ENCODE results near the gene OR13G1.
"Not testable (repeated sequence)": the region's sequence is repeated elsewhere in the genome, so short reads cannot be mapped to it uniquely, and the experiment has no call there.

The OR13G1 gene, protein sequence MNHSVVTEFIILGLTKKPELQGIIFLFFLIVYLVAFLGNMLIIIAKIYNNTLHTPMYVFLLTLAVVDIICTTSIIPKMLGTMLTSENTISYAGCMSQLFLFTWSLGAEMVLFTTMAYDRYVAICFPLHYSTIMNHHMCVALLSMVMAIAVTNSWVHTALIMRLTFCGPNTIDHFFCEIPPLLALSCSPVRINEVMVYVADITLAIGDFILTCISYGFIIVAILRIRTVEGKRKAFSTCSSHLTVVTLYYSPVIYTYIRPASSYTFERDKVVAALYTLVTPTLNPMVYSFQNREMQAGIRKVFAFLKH

DNA sequence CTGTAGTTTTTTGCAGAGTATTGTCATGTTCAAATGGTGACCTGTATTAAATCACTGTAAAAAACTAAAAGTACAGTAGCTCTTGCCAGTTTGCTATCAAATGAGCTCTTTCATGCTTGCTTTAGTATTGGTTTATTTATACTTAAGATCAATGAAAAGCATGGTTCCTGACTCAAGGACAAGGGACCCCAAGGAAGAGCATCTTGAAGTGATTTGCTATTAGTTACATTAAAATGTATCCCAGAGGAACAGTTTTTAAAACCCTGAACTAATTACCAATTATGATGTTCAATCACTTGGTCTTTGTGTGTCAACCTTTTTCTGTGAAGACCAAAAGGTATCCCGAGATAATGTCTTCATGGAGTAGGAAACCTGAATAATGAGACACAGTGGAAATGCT lies at the start of gene OR13G1:
TSS of gene OR13G1 (minus strand) at position 101 of the 400 bp plus-strand sequence. CDS start 6,698 bp downstream, outside the sequence.
- no peaks in the 10 kb centered on the region for H3K4me1 ChIP-seq (ENCODE audit: low read depth, poor library complexity, severe bottlenecking)
- no peaks in the 10 kb centered on the region for H3K79me2 ChIP-seq (ENCODE audit: insufficient read depth, low read depth)
- no peak within 1 kb of the TSS for H2AFZ ChIP-seq (ENCODE audit: low read depth)
- H3K9ac ChIP-seq: no peak within 1 kb of the TSS
- H3K27ac ChIP-seq: no peak within 1 kb of the TSS
- no peaks in the 10 kb centered on the region for H3K27me3 ChIP-seq (ENCODE audit: insufficient read depth, low read depth)
- H3K4me3 ChIP-seq (IDR thresholded peaks at IDR 0.05; ENCODE audit: insufficient read depth, low read depth, low read length): no peak within 1 kb of the TSS
- TF ChIP-seq, protein P1, sequence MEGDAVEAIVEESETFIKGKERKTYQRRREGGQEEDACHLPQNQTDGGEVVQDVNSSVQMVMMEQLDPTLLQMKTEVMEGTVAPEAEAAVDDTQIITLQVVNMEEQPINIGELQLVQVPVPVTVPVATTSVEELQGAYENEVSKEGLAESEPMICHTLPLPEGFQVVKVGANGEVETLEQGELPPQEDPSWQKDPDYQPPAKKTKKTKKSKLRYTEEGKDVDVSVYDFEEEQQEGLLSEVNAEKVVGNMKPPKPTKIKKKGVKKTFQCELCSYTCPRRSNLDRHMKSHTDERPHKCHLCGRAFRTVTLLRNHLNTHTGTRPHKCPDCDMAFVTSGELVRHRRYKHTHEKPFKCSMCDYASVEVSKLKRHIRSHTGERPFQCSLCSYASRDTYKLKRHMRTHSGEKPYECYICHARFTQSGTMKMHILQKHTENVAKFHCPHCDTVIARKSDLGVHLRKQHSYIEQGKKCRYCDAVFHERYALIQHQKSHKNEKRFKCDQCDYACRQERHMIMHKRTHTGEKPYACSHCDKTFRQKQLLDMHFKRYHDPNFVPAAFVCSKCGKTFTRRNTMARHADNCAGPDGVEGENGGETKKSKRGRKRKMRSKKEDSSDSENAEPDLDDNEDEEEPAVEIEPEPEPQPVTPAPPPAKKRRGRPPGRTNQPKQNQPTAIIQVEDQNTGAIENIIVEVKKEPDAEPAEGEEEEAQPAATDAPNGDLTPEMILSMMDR (conservative IDR thresholded peaks at IDR 0.05; ENCODE audit: low read depth, low read length): no peak
- H3K4me2 ChIP-seq: no peak within 1 kb of the TSS
- H3K36me3 ChIP-seq (ENCODE audit: insufficient read depth): no peaks in the 10 kb centered on the region
- no peaks in the 10 kb centered on the region for H4K20me1 ChIP-seq (ENCODE audit: insufficient read depth)

DNA sequence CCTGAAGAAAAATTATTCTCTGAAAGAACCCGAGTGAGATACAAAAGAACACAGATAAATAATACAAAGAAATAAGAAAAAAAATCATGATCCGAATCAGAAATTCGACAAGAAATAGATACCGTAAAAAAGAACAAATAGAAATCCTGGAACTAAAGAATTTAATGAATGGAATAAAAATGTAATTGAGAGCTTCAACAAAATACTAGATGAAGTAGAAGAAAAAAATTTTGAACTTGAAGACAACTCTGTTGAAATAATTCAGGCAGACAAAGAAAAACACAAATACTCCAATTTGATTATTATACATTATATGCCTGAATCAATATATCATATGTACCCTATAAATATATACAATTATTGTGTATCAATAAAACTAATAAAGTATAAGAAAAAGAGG lies 41.7 kb upstream of the OR13G1 start:
- H2AFZ ChIP-seq (ENCODE audit: low read depth): no peak overlapping the region
- no peak overlapping the region for H3K4me2 ChIP-seq
- H3K4me1 ChIP-seq (ENCODE audit: low read depth, poor library complexity, severe bottlenecking): no peaks in the 10 kb centered on the region
- no peaks in the 10 kb centered on the region for H3K79me2 ChIP-seq (ENCODE audit: insufficient read depth, low read depth)
- no peak overlapping the region for H3K27ac ChIP-seq
- H3K36me3 ChIP-seq (ENCODE audit: insufficient read depth): no peaks in the 10 kb centered on the region
- H3K9ac ChIP-seq: no peak overlapping the region
- H3K4me3 ChIP-seq (IDR thresholded peaks at IDR 0.05; ENCODE audit: insufficient read depth, low read depth, low read length): no peak overlapping the region
- TF ChIP-seq, protein P1 (conservative IDR thresholded peaks at IDR 0.05; ENCODE audit: low read depth, low read length): no peak
- H3K27me3 ChIP-seq (ENCODE audit: insufficient read depth, low read depth): no peaks in the 10 kb centered on the region
- H4K20me1 ChIP-seq (ENCODE audit: insufficient read depth): no peaks in the 10 kb centered on the region

DNA sequence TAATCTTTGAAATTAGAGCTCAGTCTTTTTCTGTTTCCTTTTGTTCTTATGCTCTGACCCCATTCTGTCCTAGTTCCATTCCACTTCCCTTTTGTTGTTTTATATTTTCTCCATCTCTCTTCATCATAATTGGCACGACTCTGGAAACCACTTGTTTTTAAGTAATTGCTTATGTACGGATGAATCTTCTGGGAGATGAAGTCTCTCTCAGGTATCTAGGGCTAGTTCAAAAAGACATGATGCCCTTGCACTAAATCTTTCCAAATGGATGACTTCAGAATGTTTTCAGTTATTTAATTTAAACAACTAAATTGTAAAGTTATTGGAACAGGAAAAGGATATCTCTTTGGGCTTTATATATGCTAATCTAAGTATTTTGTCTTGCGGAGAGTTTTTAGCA lies 37.0 kb upstream of the OR13G1 start, which contains the start of gene OR6F1:
TSS of gene OR6F1 (minus strand) at position 101 of the 400 bp plus-strand sequence. CDS start 3,891 bp downstream, outside the sequence.
- Histone ChIP-seq H3K4me2 (no peak within 1 kb of the TSS), H3K9ac (no peak within 1 kb of the TSS), H3K4me3 (IDR thresholded peaks at IDR 0.05; ENCODE audit: insufficient read depth, low read depth, low read length) (no peak within 1 kb of the TSS), H3K36me3 (ENCODE audit: insufficient read depth) (no peaks in the 10 kb centered on the region), H4K20me1 (ENCODE audit: insufficient read depth) (no peaks in the 10 kb centered on the region), H2AFZ (ENCODE audit: low read depth) (no peak within 1 kb of the TSS), H3K27me3 (ENCODE audit: insufficient read depth, low read depth) (no peaks in the 10 kb centered on the region), H3K27ac (no peak within 1 kb of the TSS), H3K79me2 (ENCODE audit: insufficient read depth, low read depth) (no peaks in the 10 kb centered on the region), H3K4me1 (ENCODE audit: low read depth, poor library complexity, severe bottlenecking) (no peaks in the 10 kb centered on the region)
- TF ChIP-seq, protein P1 (conservative IDR thresholded peaks at IDR 0.05; ENCODE audit: low read depth, low read length): no peak

DNA sequence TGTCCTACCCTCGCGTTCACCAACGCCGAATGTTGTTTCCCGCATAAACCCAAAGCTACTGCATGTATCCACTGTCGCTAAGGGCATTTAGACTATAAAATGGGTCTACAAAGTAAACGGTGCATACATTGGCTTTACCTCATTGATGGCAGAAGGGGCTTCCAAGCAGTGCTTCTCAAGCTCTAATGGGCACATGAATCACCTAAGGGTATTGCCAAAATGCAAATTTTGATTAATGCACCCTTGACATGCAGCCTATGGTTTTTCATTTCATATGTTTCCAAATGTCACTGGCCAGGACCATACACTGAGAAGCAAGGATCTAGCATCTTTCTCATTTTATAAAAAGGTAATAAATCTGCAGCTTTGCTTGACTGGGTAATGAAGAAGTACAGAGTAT lies 34.2 kb upstream of the OR13G1 start:
- Histone ChIP-seq H3K27me3 (ENCODE audit: insufficient read depth, low read depth) (no peaks in the 10 kb centered on the region), H4K20me1 (ENCODE audit: insufficient read depth) (no peaks in the 10 kb centered on the region), H3K36me3 (ENCODE audit: insufficient read depth) (no peaks in the 10 kb centered on the region), H3K4me2 (no peak overlapping the region), H3K4me3 (IDR thresholded peaks at IDR 0.05; ENCODE audit: insufficient read depth, low read depth, low read length) (no peak overlapping the region), H3K9ac (no peak overlapping the region), H2AFZ (ENCODE audit: low read depth) (no peak overlapping the region), H3K79me2 (ENCODE audit: insufficient read depth, low read depth) (no peaks in the 10 kb centered on the region), H3K27ac (no peak overlapping the region), H3K4me1 (ENCODE audit: low read depth, poor library complexity, severe bottlenecking) (no peaks in the 10 kb centered on the region)
- TF ChIP-seq, protein P1 (conservative IDR thresholded peaks at IDR 0.05; ENCODE audit: low read depth, low read length): no peak

DNA sequence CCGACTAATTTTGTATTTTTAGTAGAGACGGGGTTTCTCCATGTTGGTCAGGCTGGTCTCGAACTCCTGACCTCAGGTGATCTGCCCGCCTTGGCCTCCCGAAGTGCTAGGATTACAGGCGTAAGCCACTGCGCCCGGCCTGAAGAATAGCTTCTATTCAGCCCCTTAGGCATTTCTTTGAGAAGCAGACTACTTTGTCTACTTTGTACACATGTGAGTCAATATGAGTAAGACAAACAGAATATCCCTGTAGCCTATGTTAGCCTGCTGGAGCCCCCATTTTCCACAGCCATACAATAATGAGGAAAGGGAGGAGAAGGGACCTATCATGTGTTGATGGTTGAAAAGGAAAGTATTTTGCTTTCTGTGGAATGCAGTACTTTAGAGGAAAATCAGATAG lies 31.1 kb upstream of the OR13G1 start:
- H3K4me2 ChIP-seq; H3K27ac ChIP-seq; H3K27me3 ChIP-seq (ENCODE audit: insufficient read depth, low read depth); H3K4me1 ChIP-seq (ENCODE audit: low read depth, poor library complexity, severe bottlenecking); H3K79me2 ChIP-seq (ENCODE audit: insufficient read depth, low read depth); H3K9ac ChIP-seq; H3K4me3 ChIP-seq (IDR thresholded peaks at IDR 0.05; ENCODE audit: insufficient read depth, low read depth, low read length); H3K36me3 ChIP-seq (ENCODE audit: insufficient read depth); H4K20me1 ChIP-seq (ENCODE audit: insufficient read depth); H2AFZ ChIP-seq (ENCODE audit: low read depth): not testable (repeated sequence)

Data from KMS-11 (cell line).